HG03159 (cell line): Measurements from ENCODE around the gene PRXL2A.
A peak's percentile ranks its signal among the peaks of the same experiment; 100 is the strongest.
"Not testable (repeated sequence)": the region's sequence is repeated elsewhere in the genome, so short reads cannot be mapped to it uniquely, and the experiment has no call there.

Experiments
- ATAC-seq: cut with Tn5 transposase; IDR thresholded peaks from one replicate; pipeline ENCODE4 v1.9.1; 2021; ENCODE audit warnings: mild to moderate bottlenecking, moderate library complexity; ENCODE audit not compliant: unreplicated experiment

PRXL2A gene

DNA sequence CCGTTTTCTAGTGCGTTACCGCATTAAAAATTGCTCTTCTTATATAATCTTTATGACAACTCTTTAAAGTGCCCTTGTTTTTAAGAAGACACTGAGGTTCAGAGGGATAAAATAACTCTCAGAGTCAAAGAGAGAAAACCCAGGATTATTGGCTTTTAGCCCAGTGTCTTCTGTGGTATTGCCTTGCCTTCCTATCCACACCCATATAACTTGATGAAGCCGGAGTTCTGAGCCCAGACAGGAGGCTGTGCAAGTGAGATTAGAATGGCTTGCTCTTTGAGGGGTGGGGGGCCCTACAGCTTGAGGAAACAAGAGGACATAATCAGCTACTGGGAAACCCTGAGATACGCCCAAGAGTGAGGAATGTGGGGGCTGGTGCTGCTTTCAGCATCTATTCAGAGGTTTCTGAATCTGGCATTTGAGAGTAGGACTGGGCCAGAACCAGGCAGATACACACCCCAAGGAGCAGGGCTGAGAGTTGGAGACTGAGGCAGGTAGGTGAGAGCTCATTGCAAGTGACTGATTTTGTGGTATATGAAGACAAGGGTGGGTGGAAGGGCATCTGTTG is 2.3 kb downstream of the PRXL2A start:
- ATAC-seq = no peak

DNA sequence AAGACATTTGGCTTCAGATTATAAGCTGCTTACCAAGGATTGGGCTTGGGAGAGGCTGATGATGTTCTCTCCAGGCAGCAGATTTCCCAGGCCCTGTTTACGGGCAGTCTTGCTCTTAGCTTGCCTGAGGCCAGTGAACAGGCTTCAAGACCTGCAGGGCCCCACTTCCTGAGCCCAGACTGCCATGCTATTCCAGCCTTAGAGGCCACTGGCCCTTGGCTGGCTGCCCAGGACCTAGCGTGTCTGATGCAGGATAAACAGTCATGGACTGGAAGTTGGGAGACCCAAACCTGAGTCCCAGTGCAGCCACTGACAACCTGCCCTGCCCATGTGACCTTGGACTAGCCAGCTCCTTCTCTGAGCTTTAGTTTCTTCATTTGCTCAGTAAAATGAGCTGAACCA is 2.9 kb downstream of the PRXL2A start:
- no peak for ATAC-seq

- ATAC-seq = no peak
These were observed 3.4 kb downstream of the PRXL2A start for GRCh38 chr10:80411681-80412220.

DNA sequence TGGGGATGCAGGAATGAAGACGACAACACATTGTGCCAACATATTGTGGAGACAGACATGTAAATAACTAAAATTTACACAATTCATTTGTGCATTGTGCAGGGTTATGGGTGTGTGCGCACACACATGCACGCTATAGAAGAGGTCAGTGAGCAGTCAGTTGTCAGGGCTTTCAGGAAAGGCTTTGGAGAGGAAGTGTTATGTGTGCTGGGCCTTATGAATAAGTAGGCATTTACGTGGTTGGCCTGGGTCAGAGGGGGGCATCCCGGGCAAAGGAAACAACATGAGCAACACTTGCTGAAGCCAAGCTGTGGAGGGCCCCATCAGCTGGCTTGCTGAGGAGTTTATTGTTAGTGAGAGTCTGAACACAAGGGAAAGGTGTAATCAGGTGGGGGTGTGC is 4.1 kb downstream of the PRXL2A start:
- no peak for ATAC-seq

- ATAC-seq = no peak
These were observed 5.1 kb downstream of the PRXL2A start for GRCh38 chr10:80413271-80413996.

GRCh38 chr10:80414142-80414895 is 6.0 kb downstream of the PRXL2A start:
- no peak for ATAC-seq

- no peak for ATAC-seq
These were observed 7.6 kb downstream of the PRXL2A start for GRCh38 chr10:80415734-80416478.

- ATAC-seq = no peak
These were observed 8.2 kb downstream of the PRXL2A start for GRCh38 chr10:80416479-80417098.

- ATAC-seq = not testable (repeated sequence)
These were observed 8.9 kb downstream of the PRXL2A start for GRCh38 chr10:80417256-80417655.

DNA sequence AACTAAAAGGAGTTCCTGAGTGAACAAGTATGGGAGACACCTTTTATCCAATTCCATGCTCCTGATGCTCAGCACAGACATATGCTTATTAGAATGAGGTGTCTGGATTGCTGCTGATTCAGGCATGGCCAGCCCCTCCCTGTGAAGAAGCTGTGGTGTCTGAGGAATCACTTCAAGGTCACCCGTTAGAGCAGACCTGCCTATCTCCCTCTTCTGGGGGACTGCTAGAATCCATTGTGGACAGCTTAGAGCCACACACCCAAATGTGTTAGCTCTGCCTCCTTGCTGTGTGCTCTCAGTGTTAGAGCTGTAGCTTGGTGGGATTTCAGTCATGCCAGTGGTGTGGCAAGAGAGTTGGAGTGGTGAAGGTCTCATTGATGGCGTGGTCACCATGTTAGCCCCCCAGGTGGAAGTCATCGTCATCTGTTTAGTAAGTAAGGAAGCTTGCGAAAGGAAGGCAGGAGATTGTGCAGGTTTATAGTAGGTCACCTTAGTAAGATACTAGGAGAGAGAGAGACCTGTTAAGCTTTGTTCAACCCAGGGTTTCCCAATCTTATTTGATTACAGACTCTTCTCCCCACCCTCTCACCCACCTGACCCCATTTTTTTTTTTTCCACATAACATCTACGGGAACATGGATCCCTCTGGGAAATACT is 12.8 kb downstream of the PRXL2A start:
- ATAC-seq = peak; percentile 20

DNA sequence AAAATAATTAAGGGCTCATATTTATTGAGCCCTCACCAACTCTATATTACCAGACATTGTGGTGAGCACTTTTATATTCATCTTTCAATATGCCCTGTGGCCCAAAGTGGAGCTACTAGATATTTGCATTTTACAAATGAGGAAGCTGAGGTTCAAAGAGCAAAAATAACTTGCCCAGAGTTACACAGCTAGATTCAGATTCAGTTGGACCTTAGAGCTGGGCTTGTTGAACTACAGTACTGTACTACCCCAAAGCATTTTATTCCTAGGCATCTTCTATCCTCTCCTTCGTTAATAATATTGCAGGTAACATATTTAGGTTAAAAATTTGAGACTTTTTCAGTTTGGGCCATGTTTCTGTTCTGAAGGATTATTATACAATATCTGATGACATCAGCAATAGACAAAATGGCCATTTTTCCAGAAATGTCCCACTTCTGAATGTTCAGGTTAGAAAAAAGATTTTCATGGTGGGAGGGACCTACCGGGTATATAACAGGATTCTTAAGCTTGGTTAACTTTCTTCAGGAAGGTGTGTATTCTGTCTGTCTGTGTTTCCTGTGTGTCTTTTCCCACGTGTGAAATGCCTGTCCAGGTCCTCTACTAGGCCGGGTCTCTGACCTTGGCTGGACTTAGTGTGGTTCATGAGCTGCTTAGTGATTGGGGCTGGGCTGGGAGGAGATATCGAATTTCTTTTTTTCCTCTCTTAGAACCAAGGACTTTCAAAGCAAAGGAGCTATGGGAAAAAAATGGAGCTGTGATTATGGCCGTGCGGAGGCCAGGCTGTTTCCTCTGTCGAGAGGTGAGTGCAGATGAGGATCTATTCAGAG is 13.6 kb downstream of the PRXL2A start:
- peak; percentile 95 for ATAC-seq

DNA sequence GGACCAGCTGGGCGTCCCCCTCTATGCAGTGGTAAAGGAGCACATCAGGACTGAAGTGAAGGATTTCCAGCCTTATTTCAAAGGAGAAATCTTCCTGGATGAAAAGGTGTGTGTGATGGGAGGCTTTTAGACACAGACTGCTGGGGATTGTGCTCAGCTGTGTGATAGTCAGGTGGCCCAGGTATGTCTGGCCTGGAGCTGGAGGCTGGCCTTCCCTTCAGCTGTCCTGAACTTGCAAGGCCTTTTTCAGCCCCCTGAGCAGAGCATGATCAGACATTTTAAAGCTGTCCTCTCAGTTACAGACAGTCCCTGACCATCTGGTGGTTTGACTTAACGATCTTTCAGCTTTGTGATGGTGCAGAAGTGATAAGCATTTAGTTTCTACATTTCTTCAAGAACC is 17.6 kb downstream of the PRXL2A start:
- no peak for ATAC-seq

GRCh38 chr10:80427541-80427940 is 19.2 kb downstream of the PRXL2A start:
- ATAC-seq = no peak

GRCh38 chr10:80429521-80429973 is 21.2 kb downstream of the PRXL2A start:
- ATAC-seq = no peak

- ATAC-seq = no peak
These were observed 24.8 kb downstream of the PRXL2A start for GRCh38 chr10:80433134-80433533.

GRCh38 chr10:80436446-80437098 is 28.2 kb downstream of the PRXL2A start:
- no peak for ATAC-seq

GRCh38 chr10:80437227-80437626 is 28.9 kb downstream of the PRXL2A start:
- no peak for ATAC-seq

DNA sequence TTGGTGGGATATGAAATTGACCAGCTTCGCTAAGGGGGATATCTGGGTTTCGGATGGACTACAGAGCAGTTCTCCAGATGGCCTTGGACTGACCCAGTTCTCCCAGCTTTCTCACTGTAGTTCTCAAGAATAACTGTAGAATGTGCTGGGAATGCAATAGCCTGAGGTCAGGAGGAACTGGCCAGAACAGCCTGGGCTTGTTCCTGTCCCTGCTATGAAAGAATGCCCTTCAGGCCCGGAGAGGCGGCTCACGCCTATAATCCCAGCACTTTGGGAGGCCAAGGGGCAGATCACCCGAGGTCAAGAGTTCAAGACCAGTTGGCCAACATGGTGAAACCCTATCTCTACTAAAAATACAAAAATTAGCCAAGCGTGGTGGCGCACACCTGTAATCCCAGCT is 33.5 kb downstream of the PRXL2A start:
- no peak for ATAC-seq

DNA sequence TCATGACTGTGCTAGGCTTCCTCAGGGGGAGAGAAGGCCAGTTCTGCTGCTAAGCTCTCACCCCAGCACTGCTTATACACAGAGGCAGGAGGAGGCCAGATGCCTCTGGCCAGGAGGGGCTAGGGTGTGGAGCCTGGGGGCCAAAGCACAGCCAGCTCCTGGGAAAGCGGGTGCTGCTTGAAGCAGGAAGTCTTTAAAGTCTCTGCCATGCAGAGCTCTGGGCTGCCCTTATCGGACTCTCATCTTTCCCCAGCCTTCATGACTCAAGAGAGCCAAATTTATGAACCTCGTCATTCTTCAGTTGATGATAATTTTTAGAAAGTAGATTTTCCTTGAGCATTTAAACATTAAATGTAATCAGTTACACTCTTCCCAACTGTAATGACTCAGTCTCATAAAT is 34.5 kb downstream of the PRXL2A start:
- ATAC-seq = no peak
